Measurements from ENCODE around the gene UROC1. TPM values are rescaled to one million over a fixed set of nuclear protein-coding genes. Genes with fewer than 3 reads are reported as not detected.

The UROC1 gene
- total RNA-seq, 1 experiment from 2014 or later = not detected

Other genes with a start within 250 kb of the UROC1 start
- gene KLF15, start 160.4 kb downstream of the UROC1 start, total RNA-seq (2022) = 5.3 and 8.3 TPM in 2 replicates
- not detected in 2 replicates for gene CFAP100, start 122.9 kb downstream of the UROC1 start, total RNA-seq (2022)
- 37.2 and 37.5 TPM in 2 replicates for gene ZXDC, start 41.9 kb downstream of the UROC1 start, total RNA-seq (2022)
- gene CHST13, start 6.4 kb upstream of the UROC1 start, total RNA-seq (2022) = not detected in 2 replicates
- not detected in 2 replicates for gene C3orf22, start 41.2 kb upstream of the UROC1 start, total RNA-seq (2022)
- gene TXNRD3, start 137.4 kb upstream of the UROC1 start, total RNA-seq (2022) = 10.0 and 12.9 TPM in 2 replicates
- 28.7 and 29.6 TPM in 2 replicates for gene CHCHD6, start 186.5 kb upstream of the UROC1 start, total RNA-seq (2022)